ENCODE measurements around the gene GRIN1.

Gene GRIN1

DNA sequence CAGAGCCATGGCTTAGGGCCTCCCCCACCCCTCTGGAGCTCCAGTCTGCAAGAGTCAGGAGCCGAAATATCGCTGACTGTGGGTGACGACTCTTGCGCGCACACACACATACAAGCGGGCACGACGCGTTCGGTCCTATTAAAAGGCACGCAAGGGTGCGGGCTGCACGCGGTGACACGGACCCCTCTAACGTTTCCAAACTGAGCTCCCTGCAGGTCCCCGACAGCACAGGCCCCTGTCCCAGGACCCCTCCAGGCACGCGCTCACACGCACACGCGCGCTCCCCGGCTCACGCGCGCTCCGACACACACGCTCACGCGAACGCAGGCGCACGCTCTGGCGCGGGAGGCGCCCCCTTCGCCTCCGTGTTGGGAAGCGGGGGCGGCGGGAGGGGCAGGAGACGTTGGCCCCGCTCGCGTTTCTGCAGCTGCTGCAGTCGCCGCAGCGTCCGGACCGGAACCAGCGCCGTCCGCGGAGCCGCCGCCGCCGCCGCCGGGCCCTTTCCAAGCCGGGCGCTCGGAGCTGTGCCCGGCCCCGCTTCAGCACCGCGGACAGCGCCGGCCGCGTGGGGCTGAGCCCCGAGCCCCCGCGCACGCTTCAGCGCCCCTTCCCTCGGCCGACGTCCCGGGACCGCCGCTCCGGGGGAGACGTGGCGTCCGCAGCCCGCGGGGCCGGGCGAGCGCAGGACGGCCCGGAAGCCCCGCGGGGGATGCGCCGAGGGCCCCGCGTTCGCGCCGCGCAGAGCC is at the start of gene GRIN1:
GRIN1 (plus strand) TSS at position 433 of the 746 bp plus-strand sequence. CDS start 333 bp downstream, outside the sequence.
- no peak for DNase-seq

- DNase-seq, result peak; percentile 19
Measured at GRCh38 chr9:137089232-137089947, 49.6 kb upstream of the GRIN1 start.

DNA sequence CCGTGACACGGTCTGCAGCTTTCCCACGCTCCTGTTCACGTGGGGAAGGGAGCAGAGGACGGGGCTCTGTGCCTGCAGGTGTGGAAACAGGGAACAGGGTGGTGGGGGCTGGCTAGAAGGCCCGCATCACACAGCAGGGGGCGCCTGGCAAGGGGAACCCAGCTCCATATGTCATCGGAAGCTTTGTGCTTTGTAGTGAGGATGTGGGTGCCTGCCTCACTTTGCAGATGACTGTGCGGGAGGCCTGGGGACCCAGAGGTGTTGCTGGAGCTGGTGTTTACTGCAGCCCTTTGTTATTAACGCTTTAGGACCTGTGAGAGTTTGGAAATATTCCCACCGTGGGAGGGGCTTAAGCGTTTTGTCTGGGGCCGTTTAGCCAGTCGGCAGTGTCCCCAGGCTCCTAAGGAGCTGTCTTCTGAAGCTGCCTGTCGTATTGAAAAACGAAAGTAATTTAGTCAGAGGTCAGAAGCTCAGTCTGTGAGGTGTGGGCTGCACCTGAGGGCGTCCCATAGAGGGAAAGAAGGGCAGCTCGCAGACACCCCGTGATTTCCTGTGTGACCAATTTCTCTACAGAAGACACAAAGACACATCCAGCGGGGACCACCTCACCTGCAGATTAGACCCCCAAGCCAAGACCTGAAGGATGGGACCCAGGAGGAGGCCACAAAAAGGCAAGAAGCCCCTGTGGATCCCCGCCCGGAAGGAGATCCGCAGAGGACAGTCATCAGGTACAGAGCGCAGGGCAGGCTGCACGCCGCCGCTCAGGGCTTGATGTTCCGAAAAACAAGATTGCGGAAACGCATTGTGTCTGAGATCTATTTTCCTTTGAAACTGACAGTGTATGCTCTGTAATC is 43.1 kb upstream of the GRIN1 start:
- no peak for DNase-seq

GRCh38 chr9:137096785-137097546 is 42.0 kb upstream of the GRIN1 start:
- no peak for DNase-seq

GRCh38 chr9:137097761-137098462 is 41.0 kb upstream of the GRIN1 start:
- no peak for DNase-seq

- no peak for DNase-seq
Measured at GRCh38 chr9:137099231-137099630, 39.7 kb upstream of the GRIN1 start.

DNA sequence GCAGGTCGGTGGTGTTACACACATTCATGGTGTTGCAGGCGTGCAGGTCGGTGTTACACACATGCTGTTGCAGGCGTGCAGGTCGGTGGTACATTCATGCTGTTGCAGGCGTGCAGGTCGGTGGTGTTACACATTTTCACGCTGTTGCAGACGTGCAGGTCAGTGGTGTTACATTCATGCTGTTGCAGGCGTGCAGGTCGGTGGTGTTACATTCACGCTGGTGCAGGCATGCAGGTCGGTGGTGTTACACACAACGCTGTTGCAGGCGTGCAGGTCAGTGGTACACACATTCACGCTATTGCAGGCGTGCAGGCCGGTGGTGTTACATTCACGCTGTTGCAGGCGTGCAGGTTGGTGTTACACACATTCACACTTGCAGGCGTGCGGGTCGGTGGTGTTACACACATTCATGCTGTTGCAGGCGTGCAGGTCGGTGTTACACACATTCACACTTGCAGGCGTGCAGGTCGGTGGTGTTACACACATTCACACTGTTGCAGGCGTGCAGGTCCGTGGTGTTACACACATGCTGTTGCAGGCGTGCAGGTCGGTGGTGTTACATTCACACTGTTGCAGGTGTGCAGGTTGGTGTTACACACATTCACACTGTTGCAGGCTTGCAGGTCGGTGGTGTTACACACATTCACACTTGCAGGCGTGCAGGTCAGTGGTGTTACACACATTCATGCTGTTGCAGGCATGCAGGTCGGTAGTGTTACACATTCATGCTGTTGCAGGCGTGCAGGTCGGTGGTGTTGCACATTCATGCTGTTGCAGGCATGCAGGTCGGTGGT is 35.6 kb upstream of the GRIN1 start:
- DNase-seq, result no peak

DNA sequence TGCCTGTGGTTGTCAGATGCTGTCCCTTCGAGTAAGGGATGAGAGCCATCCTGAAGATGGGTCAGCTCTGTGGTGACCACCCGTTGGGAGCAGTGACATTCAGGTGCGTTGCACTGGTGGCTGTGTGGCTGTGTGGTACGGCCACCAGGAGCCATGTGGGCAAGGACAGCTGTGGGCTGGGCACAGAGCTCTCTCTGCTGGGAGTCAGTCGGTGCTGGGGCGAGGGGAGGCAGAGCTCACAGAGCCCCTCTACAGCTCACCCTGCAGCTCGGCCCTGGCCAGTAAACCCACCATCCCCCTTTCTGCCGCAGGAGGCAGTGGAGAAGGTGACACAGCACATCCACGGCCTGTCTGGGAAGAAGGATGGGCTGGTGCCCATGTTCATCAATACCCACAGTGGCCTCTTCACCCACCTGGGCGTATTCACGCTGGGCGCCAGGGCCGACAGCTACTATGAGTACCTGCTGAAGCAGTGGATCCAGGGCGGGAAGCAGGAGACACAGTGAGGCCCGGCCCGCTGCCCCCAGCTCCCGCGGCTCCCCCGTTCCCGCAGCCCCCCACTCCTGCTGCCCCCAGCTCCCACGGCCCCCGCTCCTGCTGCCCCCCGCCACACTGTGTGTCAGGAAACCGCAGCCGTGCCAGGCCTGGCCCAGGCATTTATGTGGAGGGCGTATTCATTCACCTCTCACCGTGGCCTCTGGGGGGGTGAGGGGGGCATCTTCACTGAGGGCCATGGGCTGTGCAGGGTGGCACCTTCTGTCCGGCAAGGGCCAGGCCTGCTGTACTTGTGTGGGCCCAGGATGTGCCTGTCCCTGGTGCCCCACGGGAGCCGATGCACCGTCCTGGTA is 32.9 kb upstream of the GRIN1 start:
- no peak for DNase-seq

DNA sequence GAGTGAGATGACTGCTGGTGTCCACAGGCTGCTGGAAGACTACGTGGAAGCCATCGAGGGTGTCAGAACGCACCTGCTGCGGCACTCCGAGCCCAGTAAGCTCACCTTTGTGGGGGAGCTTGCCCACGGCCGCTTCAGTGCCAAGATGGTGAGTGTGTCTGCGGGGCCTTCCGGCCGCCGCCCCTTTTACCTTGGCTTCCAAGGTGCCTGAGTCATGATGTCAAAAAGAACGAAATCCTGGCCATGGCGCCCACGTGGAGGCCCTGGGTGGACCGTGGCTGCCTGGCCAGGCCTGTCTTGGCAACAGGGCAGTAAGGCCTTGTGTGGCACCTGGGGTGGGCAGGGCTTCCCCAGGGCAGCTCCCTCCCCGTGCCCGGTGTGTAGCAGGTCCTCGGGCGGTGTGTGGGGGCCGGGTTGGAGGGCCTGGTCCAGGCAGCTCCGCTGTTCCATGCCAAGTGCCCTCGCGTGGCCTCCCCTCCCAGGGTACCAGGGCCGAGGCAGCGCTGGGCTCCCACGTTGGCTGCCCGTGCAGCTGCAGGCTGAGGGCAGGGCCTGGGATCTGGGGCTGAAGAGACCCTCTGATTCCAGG is 32.2 kb upstream of the GRIN1 start:
- no peak for DNase-seq

DNA sequence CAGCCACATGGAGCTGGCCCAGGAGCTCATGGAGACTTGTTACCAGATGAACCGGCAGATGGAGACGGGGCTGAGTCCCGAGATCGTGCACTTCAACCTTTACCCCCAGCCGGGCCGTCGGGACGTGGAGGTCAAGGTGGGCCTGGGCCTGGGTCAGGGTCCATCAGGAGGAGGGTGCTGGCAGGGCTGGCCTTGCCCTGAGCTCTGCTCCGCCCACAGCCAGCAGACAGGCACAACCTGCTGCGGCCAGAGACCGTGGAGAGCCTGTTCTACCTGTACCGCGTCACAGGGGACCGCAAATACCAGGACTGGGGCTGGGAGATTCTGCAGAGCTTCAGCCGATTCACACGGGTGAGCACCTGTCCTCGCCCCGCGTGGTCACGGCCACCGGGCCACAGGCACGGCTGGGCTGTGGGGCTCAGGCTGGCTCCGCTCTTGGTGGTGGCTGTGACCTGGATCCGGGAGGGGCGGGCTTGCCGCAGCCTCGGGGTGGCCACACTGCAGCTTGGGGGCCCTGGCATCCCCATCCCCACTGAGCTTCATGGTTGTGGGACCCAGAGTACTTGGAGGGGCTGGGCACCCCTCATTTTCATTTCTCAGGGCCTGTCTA is 31.5 kb upstream of the GRIN1 start:
- DNase-seq, result no peak

DNA sequence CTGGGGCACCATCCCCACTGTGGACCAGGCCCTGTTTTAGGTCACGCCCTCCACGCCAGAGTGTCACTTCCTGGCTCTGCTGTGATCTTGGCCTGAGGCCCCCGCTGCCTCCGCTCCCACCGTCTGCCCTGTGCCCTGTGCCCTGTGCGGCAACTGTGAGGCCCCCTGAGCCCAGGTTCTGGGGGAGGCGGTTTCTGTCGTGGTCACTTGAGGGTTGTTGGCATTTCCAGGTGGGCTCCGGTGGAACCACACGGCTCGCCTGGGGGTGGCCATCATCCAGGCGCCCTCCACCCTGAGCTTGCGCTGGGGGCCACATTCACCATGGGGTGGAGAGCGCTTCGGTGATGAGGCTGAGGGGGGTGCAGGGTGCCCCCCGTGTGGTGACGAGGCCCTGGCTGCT is 31.0 kb upstream of the GRIN1 start:
- no peak for DNase-seq

DNA sequence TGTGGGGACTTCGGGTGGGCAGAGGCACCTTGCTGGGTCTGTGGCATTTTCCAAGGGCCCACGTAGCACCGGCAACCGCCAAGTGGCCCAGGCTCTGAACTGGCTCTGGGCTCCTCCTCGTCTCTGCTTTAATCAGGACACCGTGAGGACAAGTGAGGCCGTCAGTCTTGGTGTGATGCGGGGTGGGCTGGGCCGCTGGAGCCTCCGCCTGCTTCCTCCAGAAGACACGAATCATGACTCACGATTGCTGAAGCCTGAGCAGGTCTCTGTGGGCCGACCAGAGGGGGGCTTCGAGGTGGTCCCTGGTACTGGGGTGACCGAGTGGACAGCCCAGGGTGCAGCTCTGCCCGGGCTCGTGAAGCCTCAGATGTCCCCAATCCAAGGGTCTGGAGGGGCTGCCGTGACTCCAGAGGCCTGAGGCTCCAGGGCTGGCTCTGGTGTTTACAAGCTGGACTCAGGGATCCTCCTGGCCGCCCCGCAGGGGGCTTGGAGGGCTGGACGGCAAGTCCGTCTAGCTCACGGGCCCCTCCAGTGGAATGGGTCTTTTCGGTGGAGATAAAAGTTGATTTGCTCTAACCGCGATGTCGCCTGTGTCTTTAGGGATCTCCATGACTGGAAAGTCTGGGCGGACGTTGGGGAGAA is 30.2 kb upstream of the GRIN1 start:
- no peak for DNase-seq

- no peak for DNase-seq
Measured at GRCh38 chr9:137109250-137110146, 29.5 kb upstream of the GRIN1 start.

GRCh38 chr9:137110147-137110910 is 28.6 kb upstream of the GRIN1 start:
- no peak for DNase-seq

- DNase-seq, result no peak
Measured at GRCh38 chr9:137110911-137111787, 27.8 kb upstream of the GRIN1 start.

Measured in NCI-H1694 (cell line).